HepG2 (cell line): ENCODE data around the gene DELE1. TPM values are rescaled to one million over a fixed set of nuclear protein-coding genes. Genes with fewer than 3 reads are reported as not detected.
A peak's percentile ranks its signal among the peaks of the same experiment; 100 is the strongest.

ENCODE experiments used
- BRF2 ChIP-seq: sonication (generic); formaldehyde crosslinking; IDR thresholded peaks from 2 replicates; pipeline ENCODE4 v1.8.1; 2022; ENCODE audit warnings: mild to moderate bottlenecking, missing genetic modification reagents
- GABPA ChIP-seq, 2 experiments: IDR thresholded peaks; 2 replicates each; pipeline ENCODE4 v1.6.1; 2011 to 2016; ENCODE audit warnings: low read depth in 2 of 2, low read length in 1 of 2, missing biosample characterization in 1 of 2, missing genetic modification characterization in 1 of 2
- HDAC1 ChIP-seq: sonication (generic); formaldehyde crosslinking; IDR thresholded peaks from 2 replicates; pipeline ENCODE4 v1.5.1; 2020; ENCODE audit warnings: mild to moderate bottlenecking, missing genetic modification reagents
- HNF4G ChIP-seq, 2 experiments: sonication (generic) in 1 of 2; formaldehyde crosslinking in 1 of 2; IDR thresholded peaks; 2 replicates each; pipeline versions ENCODE4 v1.4.0 to v1.6.1; 2011 to 2020; ENCODE audit warnings: borderline replicate concordance in 2 of 2, low read depth in 2 of 2, mild to moderate bottlenecking in 2 of 2, low read length in 1 of 2, missing genetic modification reagents in 1 of 2, moderate library complexity in 1 of 2
- KAT8 ChIP-seq: IDR thresholded peaks from 2 replicates; pipeline ENCODE4 v1.6.1; 2016; ENCODE audit warnings: missing genetic modification reagents, missing compliant biosample characterization
- KDM2A ChIP-seq: sonication (generic); formaldehyde crosslinking; IDR thresholded peaks from 2 replicates; pipeline ENCODE4 v1.4.0; 2020; ENCODE audit warnings: low read depth, missing genetic modification reagents, borderline replicate concordance
- KDM5B ChIP-seq: sonication (generic); formaldehyde crosslinking; IDR thresholded peaks from 2 replicates; pipeline ENCODE4 v1.4.0; 2020; ENCODE audit warnings: missing genetic modification reagents, mild to moderate bottlenecking, borderline replicate concordance
- MAFG ChIP-seq: sonication (generic); formaldehyde crosslinking; IDR thresholded peaks from 2 replicates; pipeline ENCODE4 v1.5.1; 2020; ENCODE audit warnings: mild to moderate bottlenecking, missing genetic modification reagents
- MYNN ChIP-seq: sonication (generic); formaldehyde crosslinking; IDR thresholded peaks from 2 replicates; pipeline ENCODE4 v1.4.0; 2020; ENCODE audit warnings: mild to moderate bottlenecking, low read depth, missing genetic modification reagents
- NFIB ChIP-seq: sonication (generic); formaldehyde crosslinking; IDR thresholded peaks from 2 replicates; pipeline ENCODE4 v1.9.0; 2021; ENCODE audit warnings: missing genetic modification reagents, mild to moderate bottlenecking, borderline replicate concordance
- NR2F6 ChIP-seq, 2 experiments: IDR thresholded peaks; 2 replicates each; pipeline ENCODE4 v1.6.1; 2016; ENCODE audit warnings: antibody characterized with exemption in 1 of 2, mild to moderate bottlenecking in 1 of 2
- SMC3 ChIP-seq: IDR thresholded peaks from 2 replicates; pipeline ENCODE4 v1.6.1; 2011; ENCODE audit warnings: low read length, improper control_type of control experiment
- SSRP1 ChIP-seq: IDR thresholded peaks from 2 replicates; pipeline ENCODE4 v1.6.1; 2016; ENCODE audit warnings: control low read depth
- polyA plus RNA-seq, 8 experiments: library from polyadenylated mRNA; depleted of rRNA in 3 of 8; stranded (reverse) in 7 of 8; unstranded in 1 of 8; fragments of >200 nt; fragmentation: Illumina TruSeq in 4 of 8; extraction: Trizol in 4 of 8; gene quantifications; 2 replicates each; pipeline versions ENCODE4 v1.2.1 to v1.2.3, GENCODE V29; 2011 to 2016; ENCODE audit warnings: low read depth in 4 of 8, missing spikeins in 1 of 8, mixed read lengths in 1 of 8; ENCODE audit not compliant: insufficient read depth in 1 of 8
- total RNA-seq, 5 experiments: library from RNA; depleted of rRNA; stranded (reverse); fragments of >200 nt; fragmentation: Illumina TruSeq; extraction: Trizol; gene quantifications; 2 replicates each; pipeline ENCODE4 v1.2.3, GENCODE V29; 2016; ENCODE audit warnings: low read depth in 1 of 5
- TF ChIP-seq, protein P1 (sequence below): sonication (generic); formaldehyde crosslinking; IDR thresholded peaks from 2 replicates; pipeline ENCODE4 v1.4.0; 2020; ENCODE audit warnings: missing genetic modification reagents

The DELE1 gene
- total and polyA plus RNA-seq, 2 of the 13 experiments (the other 11 are each of a cell fraction or from before 2014, with no cell fraction given), result 57.5 to 90.3 TPM

DNA sequence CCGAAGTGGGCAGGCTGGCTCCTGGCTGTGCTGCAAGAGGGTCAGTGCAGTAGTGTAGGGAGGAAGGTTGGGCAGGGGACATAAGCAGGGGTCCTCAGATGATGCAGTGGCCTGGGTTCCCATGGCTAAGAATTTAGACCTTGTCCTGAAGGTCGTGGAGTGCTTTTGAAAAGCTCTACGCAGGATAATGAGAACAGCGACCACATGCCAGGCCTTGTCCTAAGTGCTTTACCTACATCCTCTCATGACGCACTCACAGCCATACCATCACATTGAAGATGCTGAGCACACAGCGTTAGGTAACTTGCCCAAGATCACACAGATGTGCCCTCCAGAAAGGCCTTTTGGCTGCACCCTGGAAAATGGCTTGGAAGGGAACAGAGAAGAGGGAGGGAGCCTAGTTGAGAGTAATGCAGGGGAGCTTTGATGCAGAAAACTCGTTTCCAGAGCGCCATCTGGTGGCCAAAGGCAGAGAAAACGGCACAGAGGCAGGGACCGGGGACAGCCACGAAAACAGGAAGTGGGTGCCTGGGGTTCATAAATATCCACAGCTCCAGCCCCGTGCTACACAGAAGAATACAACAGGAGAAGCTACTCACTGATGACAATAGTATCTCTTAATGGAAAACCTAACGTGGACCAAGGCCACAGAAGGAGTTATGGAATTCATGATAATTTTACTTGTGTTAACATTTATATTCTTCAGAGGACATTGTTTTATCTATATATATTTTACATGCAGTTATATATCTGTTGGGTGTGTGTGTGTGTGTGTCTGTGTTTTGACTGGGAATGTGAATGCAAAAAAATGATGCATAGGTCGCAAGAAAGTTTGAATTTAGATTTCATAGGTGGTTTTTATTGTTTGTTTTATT is 37.0 kb downstream of the DELE1 start (continued):
- TF ChIP-seq, protein P1, sequence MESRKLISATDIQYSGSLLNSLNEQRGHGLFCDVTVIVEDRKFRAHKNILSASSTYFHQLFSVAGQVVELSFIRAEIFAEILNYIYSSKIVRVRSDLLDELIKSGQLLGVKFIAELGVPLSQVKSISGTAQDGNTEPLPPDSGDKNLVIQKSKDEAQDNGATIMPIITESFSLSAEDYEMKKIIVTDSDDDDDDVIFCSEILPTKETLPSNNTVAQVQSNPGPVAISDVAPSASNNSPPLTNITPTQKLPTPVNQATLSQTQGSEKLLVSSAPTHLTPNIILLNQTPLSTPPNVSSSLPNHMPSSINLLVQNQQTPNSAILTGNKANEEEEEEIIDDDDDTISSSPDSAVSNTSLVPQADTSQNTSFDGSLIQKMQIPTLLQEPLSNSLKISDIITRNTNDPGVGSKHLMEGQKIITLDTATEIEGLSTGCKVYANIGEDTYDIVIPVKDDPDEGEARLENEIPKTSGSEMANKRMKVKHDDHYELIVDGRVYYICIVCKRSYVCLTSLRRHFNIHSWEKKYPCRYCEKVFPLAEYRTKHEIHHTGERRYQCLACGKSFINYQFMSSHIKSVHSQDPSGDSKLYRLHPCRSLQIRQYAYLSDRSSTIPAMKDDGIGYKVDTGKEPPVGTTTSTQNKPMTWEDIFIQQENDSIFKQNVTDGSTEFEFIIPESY (CRISPR knock-in tag), result 0 out of 2 replicates have a peak, but pooled peaks have one; percentile 18
- TF ChIP-seq HDAC1, result 0 out of 2 replicates have a peak, but pooled peaks have one; percentile 22
- TF ChIP-seq KDM2A (CRISPR knock-in tag), result peak; percentile 53; the same call in 1 of the 2 replicates
- 0 out of 2 replicates have a peak, but pooled peaks have one; percentile 26 for TF ChIP-seq KDM5B (CRISPR knock-in tag)
- peak; percentile 89 for TF ChIP-seq SMC3
- no peak for TF ChIP-seq NFIB (CRISPR knock-in tag)
- TF ChIP-seq NR2F6 (IDR thresholded peaks at IDR 0.05), result no peak
- TF ChIP-seq NR2F6 (CRISPR knock-in tag; IDR thresholded peaks at IDR 0.05), result peak; percentile 20; the same call in 1 of the 2 replicates
- no peak for TF ChIP-seq MYNN (CRISPR knock-in tag)
- TF ChIP-seq HNF4G (IDR thresholded peaks at IDR 0.05; ENCODE audit: borderline replicate concordance, low read depth, low read length), result no peak
- no peak for TF ChIP-seq HNF4G (CRISPR knock-in tag; IDR thresholded peaks at IDR 0.05; ENCODE audit: borderline replicate concordance, low read depth)
- TF ChIP-seq SSRP1 (CRISPR knock-in tag), result no peak
- 0 out of 2 replicates have a peak, but pooled peaks have one; percentile 34 for TF ChIP-seq BRF2 (CRISPR knock-in tag)
- no peak for TF ChIP-seq GABPA (IDR thresholded peaks at IDR 0.05; ENCODE audit: low read depth, low read length)
- peak; percentile 67 for TF ChIP-seq GABPA (CRISPR knock-in tag; IDR thresholded peaks at IDR 0.05; ENCODE audit: low read depth)
- TF ChIP-seq KAT8 (CRISPR knock-in tag), result peak; percentile 62; the same call in 1 of the 2 replicates
- no peak for TF ChIP-seq MAFG (CRISPR knock-in tag)
- TF ChIP-seq, all 625 proteins: peak for 59
